GM18505 (cell line): ENCODE results near the gene IAH1.

Source experiments
- ATAC-seq: cut with Tn5 transposase; IDR thresholded peaks from one replicate; pipeline ENCODE4 v1.9.1; 2021; ENCODE audit not compliant: unreplicated experiment
- POLR2A ChIP-seq: IDR thresholded peaks from 4 replicates; pipeline ENCODE4 v1.6.1; 2011; ENCODE audit warnings: borderline replicate concordance; ENCODE audit not compliant: insufficient read depth, insufficient read length; ENCODE audit errors: extremely low read depth

Gene IAH1

GRCh38 chr2:9474361-9475057 is at the start of gene IAH1:
TSS of gene IAH1 (plus strand) at chr2:9474551. CDS start at chr2:9474567, 16 bp downstream.
- ATAC-seq: peak; percentile 69
- TF ChIP-seq POLR2A: peak; percentile 87

GRCh38 chr2:9428965-9429577 is 45.3 kb upstream of the IAH1 start:
- TF ChIP-seq POLR2A: no peak
- no peak for ATAC-seq

- TF ChIP-seq POLR2A: no peak
- no peak for ATAC-seq
These were observed 43.7 kb upstream of the IAH1 start for GRCh38 chr2:9430316-9431293.

- no peak for TF ChIP-seq POLR2A
- no peak for ATAC-seq
These were observed 39.9 kb upstream of the IAH1 start for GRCh38 chr2:9434489-9434888.

GRCh38 chr2:9439536-9439935 is 34.8 kb upstream of the IAH1 start:
- no peak for TF ChIP-seq POLR2A
- ATAC-seq: no peak

GRCh38 chr2:9440058-9440727 is 34.2 kb upstream of the IAH1 start:
- no peak for TF ChIP-seq POLR2A
- ATAC-seq: no peak

- no peak for ATAC-seq
- no peak for TF ChIP-seq POLR2A
These were observed 32.8 kb upstream of the IAH1 start for GRCh38 chr2:9441556-9441955.

GRCh38 chr2:9443526-9443925 is 30.8 kb upstream of the IAH1 start:
- no peak for TF ChIP-seq POLR2A

GRCh38 chr2:9445089-9445488 is 29.3 kb upstream of the IAH1 start:
- no peak for ATAC-seq

More at GRCh38 chr2:9443526-9443925, 30.8 kb upstream of the IAH1 start:
- no peak for ATAC-seq

GRCh38 chr2:9451231-9451630 is 23.1 kb upstream of the IAH1 start:
- no peak for TF ChIP-seq POLR2A
- no peak for ATAC-seq

More at GRCh38 chr2:9445089-9445488, 29.3 kb upstream of the IAH1 start:
- no peak for TF ChIP-seq POLR2A

- TF ChIP-seq POLR2A: no peak
- no peak for ATAC-seq
These were observed 13.8 kb upstream of the IAH1 start for GRCh38 chr2:9460441-9461017.

GRCh38 chr2:9461079-9461478 is 13.3 kb upstream of the IAH1 start:
- ATAC-seq: no peak
- TF ChIP-seq POLR2A: no peak
